Stimulated activated CD8-positive, alpha-beta memory T cell treated with anti-CD3 and anti-CD28 coated beads, Interleukin-7, amount 100 ng/mL, for 1 hour (primary cell): ENCODE data around the gene TM2D3.

Source experiments
- DNase-seq, 2 donors: peaks; one replicate each; pipeline ENCODE4 v3.0.0-alpha.2; 2020; ENCODE audit warnings: low read depth in 2 of 2

TM2D3 gene

GRCh38 chr15:101652098-101652785 lies at the start of gene TM2D3:
TM2D3 (minus strand) TSS chr15:101652381; CDS start chr15:101652361, 20 bp downstream.
- peak; percentile 89 for DNase-seq

GRCh38 chr15:101698314-101698713 lies 46.1 kb upstream of the TM2D3 start:
- no peak for DNase-seq

DNA sequence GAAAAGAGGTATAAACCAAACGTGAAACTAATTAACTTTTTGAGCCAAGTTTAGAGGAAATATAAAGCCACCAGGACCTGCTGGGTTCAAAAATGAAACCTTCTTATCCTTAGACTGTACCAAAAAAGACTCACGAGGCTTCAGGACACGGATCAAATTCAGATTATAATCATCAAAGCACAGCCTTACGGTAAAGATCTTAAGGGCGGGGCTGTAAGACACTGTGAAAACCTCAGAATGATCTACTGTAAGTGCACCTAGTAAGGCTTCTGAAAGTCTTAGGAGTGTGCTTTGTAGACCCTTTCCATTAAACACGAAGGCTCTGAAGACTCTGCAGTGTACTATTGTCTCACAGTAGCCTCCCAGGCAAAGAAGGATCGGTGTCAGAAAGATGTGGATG lies 45.3 kb upstream of the TM2D3 start:
- DNase-seq: no peak

GRCh38 chr15:101696829-101697228 lies 44.6 kb upstream of the TM2D3 start:
- no peak for DNase-seq

- DNase-seq: no peak
These were observed 42.1 kb upstream of the TM2D3 start for GRCh38 chr15:101694261-101694660.

GRCh38 chr15:101692801-101693598 lies 40.8 kb upstream of the TM2D3 start:
- no peak for DNase-seq

- no peak for DNase-seq
These were observed 37.7 kb upstream of the TM2D3 start for GRCh38 chr15:101689901-101690300.

DNA sequence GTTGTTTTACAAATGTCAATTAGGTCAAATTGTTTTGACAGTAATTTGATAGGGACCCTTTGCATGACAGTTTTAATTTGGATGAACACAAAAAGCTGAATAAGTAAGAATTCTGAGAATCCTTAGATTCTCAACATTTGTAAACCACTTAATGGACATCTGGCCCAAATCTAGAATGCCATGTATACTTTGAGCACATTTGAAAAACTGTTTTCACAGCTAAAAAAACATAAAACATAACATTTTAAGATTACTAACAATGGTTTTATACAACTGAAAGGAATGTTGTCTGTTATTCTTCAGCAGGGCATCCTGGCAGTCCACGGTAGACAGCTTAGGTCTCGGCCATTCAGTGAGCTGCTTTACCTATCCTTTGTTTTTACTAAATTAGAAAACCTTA lies 34.5 kb upstream of the TM2D3 start:
- DNase-seq: no peak

DNA sequence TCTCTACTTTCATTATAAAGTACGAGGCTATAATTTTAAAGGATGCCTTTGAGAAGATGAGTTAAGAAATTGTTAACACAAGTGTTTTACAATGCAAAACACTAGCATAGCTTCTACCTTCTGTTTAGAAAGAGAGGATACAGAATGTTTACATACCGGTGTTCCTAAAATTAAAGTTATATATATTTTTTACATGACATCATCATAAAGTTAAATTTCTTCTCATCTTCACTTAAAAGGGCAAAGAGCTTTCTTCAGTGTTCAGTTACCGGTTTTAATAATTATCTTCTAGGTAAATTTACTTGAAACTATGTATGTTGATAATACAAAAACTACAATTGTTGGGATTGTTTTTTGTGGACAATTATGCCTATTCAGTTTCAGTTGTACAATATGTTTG lies 32.7 kb upstream of the TM2D3 start:
- DNase-seq: no peak

DNA sequence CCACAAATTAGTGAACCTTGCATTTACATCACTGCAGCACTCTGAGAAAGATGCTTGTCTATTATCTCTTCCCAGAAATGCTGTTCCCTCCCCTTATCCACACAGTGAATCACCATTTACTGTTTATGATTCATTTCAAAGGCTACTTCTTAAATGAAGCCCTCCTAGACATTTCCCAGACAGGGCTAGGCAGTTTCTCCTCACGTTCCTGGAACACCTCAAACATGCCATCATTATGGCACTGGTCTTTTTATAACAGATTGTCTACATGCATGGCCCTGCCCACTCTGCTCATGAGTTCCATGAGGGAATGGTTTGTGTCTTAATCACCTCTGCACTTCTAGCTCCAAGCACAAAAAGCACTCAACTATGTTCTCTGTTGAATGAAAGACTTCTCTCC lies 32.2 kb upstream of the TM2D3 start:
- no peak for DNase-seq

DNA sequence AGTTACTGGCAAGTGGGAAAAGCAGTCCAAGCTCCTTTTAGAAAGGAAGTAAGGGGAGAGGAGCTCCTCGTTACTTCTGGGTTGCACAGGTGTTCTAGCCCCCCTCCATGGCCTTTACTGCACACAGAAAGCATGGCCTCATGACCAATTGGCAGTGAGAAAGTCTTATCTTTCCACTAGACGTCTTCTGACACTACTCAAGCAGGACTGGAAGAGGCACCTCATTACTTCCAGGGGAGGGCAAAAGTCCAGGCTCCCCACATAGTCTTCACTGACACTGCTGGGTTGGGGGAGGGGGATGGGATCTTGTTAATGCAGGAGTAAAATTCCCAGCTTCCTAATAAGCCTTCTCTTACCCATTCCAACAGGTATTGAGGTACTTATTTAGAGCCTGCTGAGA lies 27.6 kb upstream of the TM2D3 start:
- no peak for DNase-seq

DNA sequence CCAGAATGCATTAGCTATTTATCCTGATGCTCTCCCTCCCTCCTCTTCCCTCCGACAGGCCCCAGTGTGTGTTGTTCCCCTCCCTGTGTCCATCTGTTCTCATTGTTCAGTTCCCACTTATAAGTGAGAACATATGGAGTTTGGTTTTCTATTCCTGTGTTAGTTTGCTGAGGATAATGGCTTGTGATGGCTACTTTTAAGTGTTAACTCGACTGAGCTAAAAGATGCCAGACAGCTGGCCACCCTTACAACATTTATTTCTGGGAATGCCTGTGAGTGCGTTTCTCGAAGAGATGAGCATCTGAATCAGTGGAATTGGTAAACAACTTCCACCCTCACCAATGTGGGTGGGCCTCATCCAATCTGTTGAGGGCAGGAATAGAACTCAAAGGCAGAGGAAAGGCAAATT lies 24.7 kb upstream of the TM2D3 start:
- no peak for DNase-seq

- no peak for DNase-seq
These were observed 23.8 kb upstream of the TM2D3 start for GRCh38 chr15:101675796-101676582.

DNA sequence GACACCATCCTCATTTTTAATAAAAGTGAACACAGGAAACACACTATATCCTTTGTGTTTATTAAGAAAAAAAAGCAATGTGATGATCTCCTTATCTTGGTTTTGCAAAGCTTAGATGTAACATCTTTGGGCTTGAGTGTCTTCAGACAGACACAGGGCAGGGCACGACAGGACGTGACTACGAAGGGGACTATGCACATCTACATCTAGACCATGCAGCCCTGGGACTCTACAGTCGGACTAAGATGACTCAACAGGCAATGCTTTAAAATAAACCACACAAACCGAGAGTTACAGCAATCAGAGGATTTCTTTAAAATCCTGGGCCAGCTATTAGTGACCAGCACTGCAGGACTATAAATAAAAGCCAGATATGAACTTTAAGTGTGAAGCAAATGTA lies 22.8 kb upstream of the TM2D3 start:
- no peak for DNase-seq

DNA sequence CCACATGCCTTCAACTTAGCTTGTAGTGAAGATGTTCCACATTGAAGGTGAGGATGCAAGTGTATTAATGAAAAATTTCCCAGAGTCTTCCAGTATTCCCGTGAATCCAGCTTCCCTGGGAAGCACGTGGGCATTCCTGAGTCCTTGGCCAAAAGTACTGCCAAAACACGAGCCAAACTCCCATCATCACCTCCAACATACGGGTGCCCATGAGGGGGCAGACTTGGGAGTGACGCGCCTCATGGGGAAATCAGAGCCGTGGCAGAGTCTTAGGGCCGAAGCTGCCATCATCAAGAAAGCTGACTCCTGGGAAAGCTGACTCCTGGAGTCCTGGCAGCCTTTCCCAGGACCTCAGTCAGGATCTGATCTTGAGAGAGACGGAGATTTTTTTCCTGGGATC lies 20.1 kb upstream of the TM2D3 start:
- no peak for DNase-seq

GRCh38 chr15:101669744-101670143 lies 17.6 kb upstream of the TM2D3 start:
- no peak for DNase-seq

DNA sequence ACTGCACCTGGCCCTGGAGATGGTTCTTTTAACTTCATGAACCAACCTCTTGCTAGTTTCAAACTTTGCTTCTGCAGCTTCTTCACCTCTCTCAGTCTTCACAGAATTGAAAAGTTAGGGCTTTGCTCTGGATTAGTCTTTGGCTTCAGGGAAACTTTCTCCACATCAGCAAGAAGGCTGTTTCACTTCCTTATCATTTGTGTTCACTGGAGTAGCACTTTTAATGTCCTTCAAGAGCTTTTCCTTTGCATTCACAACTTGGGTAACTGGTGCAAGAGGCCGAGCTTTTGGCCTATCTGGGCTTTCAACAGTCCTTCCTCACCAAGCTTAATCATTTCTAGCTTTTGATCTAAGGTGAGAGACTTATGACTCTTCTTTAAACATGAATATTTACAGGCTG lies 15.7 kb upstream of the TM2D3 start:
- DNase-seq: no peak

DNA sequence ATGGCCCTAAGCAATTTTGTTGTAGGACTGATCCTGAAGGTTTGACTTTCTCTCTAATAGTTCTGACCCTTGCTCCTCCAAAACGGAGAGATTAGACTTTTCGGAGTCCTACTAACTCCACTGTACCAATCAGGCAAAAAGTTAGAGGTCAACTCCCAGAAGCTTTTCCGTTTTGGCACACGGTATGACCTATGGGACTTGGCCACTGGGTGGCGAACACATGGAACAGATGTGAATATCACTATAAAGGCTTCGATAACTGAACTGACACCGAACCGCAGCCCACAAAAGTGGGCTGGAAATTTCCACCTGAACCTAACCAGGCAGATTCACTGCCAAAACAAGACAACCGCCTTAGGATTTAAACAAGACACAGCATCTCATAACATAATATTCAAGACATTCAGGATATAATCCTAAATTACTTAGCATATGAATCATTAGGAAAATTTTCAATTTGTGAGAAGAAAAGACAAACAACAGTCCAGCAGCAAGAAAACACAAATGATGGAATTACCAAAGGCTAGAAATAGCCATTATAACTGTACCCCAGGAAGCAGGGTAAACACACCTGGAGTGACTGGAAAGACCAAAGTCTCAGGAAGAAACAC lies 12.2 kb upstream of the TM2D3 start:
- no peak for DNase-seq

- no peak for DNase-seq
These were observed 10.0 kb upstream of the TM2D3 start for GRCh38 chr15:101662203-101662602.

- DNase-seq: no peak
These were observed 7.8 kb upstream of the TM2D3 start for GRCh38 chr15:101660005-101660404.

GRCh38 chr15:101657968-101658784 lies 6.0 kb upstream of the TM2D3 start:
- no peak for DNase-seq
